ENCODE data around the gene PLCG1. TPM values are rescaled to one million over a fixed set of nuclear protein-coding genes. Genes with fewer than 3 reads are reported as not detected.

Gene PLCG1
- polyA plus RNA-seq, 1 donor from 2014 or later = 164 TPM

DNA sequence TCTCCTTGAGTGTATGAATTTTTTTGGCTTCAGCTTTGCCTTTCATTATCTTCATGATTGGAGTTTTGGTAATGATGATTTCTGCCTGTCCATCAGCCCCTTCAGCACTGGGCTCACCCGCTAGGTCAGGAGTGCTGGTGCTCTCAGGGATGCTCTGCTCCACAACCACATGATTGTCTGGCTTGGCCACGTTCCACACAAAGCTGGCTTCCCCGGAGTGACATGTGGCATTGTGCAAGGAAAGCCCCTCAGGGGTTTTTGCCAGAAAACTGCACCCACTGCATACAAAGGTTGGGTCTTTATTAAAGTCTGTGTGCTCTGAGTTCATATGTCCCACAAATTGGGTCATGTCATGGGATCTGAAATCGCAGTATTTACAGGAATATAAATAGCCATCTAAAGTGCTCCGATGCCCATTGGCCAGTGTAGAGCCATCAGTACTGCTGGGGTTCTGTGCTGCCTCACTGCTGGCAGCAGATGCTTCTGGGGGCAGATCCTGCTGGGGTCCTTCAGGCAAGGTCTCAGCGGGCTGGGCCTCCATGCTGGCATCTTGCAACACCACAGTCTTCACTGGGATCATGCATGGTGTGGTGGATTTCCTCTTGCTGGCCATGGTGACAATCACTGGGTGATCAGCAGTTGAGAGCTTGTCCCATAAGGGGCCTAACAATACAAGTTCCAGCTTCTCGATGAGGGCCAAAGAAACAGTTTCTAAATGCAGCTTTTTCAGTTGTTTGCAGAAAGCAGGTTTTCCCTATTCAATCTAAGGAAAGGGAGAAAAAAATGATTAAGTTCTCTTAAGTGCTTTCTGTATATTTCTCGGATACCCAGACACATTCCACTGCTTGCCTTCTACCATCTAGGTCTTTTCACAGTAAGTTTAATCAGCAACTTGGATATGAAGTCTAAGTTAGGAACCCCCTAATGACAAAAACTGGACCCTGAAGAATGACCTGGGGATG lies 67.2 kb downstream of the PLCG1 start:
- Histone ChIP-seq H4K20me1 (ENCODE audit: insufficient read depth) (no peaks in the 10 kb centered on the region), H3F3A (ENCODE audit: insufficient read depth, low read length, poor library complexity, severe bottlenecking) (no peaks in the 10 kb centered on the region), H3K4me3 (ENCODE audit: low read length) (no peak overlapping the region), H3K27me3 (ENCODE audit: insufficient read depth, low read depth, low read length) (no peaks in the 10 kb centered on the region), H3K9me2 (ENCODE audit: insufficient read depth, low read length) (no peaks in the 10 kb centered on the region), H2AFZ (ENCODE audit: low read depth, low read length) (no peak overlapping the region), H3K4me2 (ENCODE audit: low read length) (no peak overlapping the region), H3K27ac (ENCODE audit: low read length) (no peak overlapping the region), H3K9ac (ENCODE audit: low read length) (no peak overlapping the region), H3K9me3 (ENCODE audit: low read length) (peaks cover 6% of the 10 kb centered on the region), H3K79me2 (replicated peaks; ENCODE audit: insufficient read depth, low read length) (no peaks in the 10 kb centered on the region), H3K36me3 (ENCODE audit: insufficient read depth, low read length) (peaks cover 26% of the 10 kb centered on the region)
- TF ChIP-seq SMC3 (conservative IDR thresholded peaks at IDR 0.05; ENCODE audit: poor library complexity) (no peak), REST (IDR thresholded peaks at IDR 0.05; ENCODE audit: borderline replicate concordance) (no peak), TAF1 (IDR thresholded peaks at IDR 0.05; ENCODE audit: low read depth) (no peak), EP300 (conservative IDR thresholded peaks at IDR 0.05; ENCODE audit: poor library complexity, severe bottlenecking) (no peak), MXI1 (conservative IDR thresholded peaks at IDR 0.05; ENCODE audit: poor library complexity, severe bottlenecking) (no peak), POLR2AphosphoS5 (IDR thresholded peaks at IDR 0.05) (no peak), RAD21 (conservative IDR thresholded peaks at IDR 0.05) (no peak), EZH2 (IDR thresholded peaks at IDR 0.05; ENCODE audit: borderline replicate concordance, insufficient read depth, low read length, poor library complexity, severe bottlenecking) (no peak)
- TF ChIP-seq, protein P1, sequence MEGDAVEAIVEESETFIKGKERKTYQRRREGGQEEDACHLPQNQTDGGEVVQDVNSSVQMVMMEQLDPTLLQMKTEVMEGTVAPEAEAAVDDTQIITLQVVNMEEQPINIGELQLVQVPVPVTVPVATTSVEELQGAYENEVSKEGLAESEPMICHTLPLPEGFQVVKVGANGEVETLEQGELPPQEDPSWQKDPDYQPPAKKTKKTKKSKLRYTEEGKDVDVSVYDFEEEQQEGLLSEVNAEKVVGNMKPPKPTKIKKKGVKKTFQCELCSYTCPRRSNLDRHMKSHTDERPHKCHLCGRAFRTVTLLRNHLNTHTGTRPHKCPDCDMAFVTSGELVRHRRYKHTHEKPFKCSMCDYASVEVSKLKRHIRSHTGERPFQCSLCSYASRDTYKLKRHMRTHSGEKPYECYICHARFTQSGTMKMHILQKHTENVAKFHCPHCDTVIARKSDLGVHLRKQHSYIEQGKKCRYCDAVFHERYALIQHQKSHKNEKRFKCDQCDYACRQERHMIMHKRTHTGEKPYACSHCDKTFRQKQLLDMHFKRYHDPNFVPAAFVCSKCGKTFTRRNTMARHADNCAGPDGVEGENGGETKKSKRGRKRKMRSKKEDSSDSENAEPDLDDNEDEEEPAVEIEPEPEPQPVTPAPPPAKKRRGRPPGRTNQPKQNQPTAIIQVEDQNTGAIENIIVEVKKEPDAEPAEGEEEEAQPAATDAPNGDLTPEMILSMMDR (IDR thresholded peaks at IDR 0.05; ENCODE audit: poor library complexity, severe bottlenecking) = no peak

DNA sequence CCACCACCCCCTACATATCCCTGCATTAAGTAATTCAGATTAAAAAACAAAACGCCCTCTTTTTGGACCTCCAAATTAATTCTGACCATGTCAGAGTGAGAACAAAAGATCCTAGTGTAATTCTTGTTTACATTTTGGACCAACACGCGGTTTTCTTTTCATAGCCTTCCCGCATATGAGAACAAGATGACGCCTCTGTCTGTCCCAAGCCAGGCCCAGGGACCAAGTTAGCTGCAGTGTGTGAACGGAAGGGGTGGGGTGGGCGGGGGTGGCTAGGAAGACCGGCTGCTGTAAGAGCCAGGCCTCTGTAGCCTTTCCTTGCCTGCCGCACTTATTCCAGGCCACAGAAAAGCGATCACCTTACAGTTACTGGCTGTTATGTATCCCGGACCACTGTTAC lies 68.0 kb downstream of the PLCG1 start:
- Histone ChIP-seq H3K4me3 (ENCODE audit: low read length) (no peak overlapping the region), H3K36me3 (ENCODE audit: insufficient read depth, low read length) (peaks cover 26% of the 10 kb centered on the region), H3K9me2 (ENCODE audit: insufficient read depth, low read length) (no peaks in the 10 kb centered on the region), H4K20me1 (ENCODE audit: insufficient read depth) (no peaks in the 10 kb centered on the region), H3K27ac (ENCODE audit: low read length) (no peak overlapping the region), H3K4me2 (ENCODE audit: low read length) (no peak overlapping the region), H3K79me2 (replicated peaks; ENCODE audit: insufficient read depth, low read length) (no peaks in the 10 kb centered on the region), H3F3A (ENCODE audit: insufficient read depth, low read length, poor library complexity, severe bottlenecking) (no peaks in the 10 kb centered on the region), H3K27me3 (ENCODE audit: insufficient read depth, low read depth, low read length) (no peaks in the 10 kb centered on the region), H3K9ac (ENCODE audit: low read length) (no peak overlapping the region), H3K9me3 (ENCODE audit: low read length) (peaks cover 6% of the 10 kb centered on the region), H2AFZ (ENCODE audit: low read depth, low read length) (no peak overlapping the region)
- no peak for TF ChIP-seq EP300 (conservative IDR thresholded peaks at IDR 0.05; ENCODE audit: poor library complexity, severe bottlenecking)
- TF ChIP-seq POLR2AphosphoS5 (IDR thresholded peaks at IDR 0.05) = no peak
- no peak for TF ChIP-seq EZH2 (IDR thresholded peaks at IDR 0.05; ENCODE audit: borderline replicate concordance, insufficient read depth, low read length, poor library complexity, severe bottlenecking)
- TF ChIP-seq REST (IDR thresholded peaks at IDR 0.05; ENCODE audit: borderline replicate concordance) = no peak
- no peak for TF ChIP-seq TAF1 (IDR thresholded peaks at IDR 0.05; ENCODE audit: low read depth)
- TF ChIP-seq, protein P1 (IDR thresholded peaks at IDR 0.05; ENCODE audit: poor library complexity, severe bottlenecking) = no peak
- TF ChIP-seq RAD21 (conservative IDR thresholded peaks at IDR 0.05) = no peak
- no peak for TF ChIP-seq MXI1 (conservative IDR thresholded peaks at IDR 0.05; ENCODE audit: poor library complexity, severe bottlenecking)
- TF ChIP-seq SMC3 (conservative IDR thresholded peaks at IDR 0.05; ENCODE audit: poor library complexity) = no peak

Data from neural cell (in vitro differentiated cells).